Adipocyte (in vitro differentiated cells): Measurements from ENCODE around the gene ZFYVE28.

ENCODE experiments used
- DNase-seq: peaks from one replicate; pipeline ENCODE4 v3.0.0-alpha.2; 2015; ENCODE audit warnings: low read depth
- H3K27me3 ChIP-seq: replicated peaks from 2 replicates; pipeline ENCODE4 v1.7.0; 2013; ENCODE audit warnings: mild to moderate bottlenecking, low read length, moderate library complexity; ENCODE audit not compliant: control insufficient read depth, insufficient read depth
- H3K36me3 ChIP-seq: 2 replicates; pipeline ENCODE4 v1.7.0; 2013; ENCODE audit warnings: low read length, mild to moderate bottlenecking, moderate library complexity; ENCODE audit not compliant: control insufficient read depth, insufficient read depth, severe bottlenecking
- H3K4me1 ChIP-seq: 2 replicates; pipeline ENCODE4 v1.7.0; 2013; ENCODE audit warnings: mild to moderate bottlenecking, low read length, moderate library complexity; ENCODE audit not compliant: control insufficient read depth, insufficient read depth
- H3K4me3 ChIP-seq: 2 replicates; pipeline ENCODE4 v1.7.0; 2013; ENCODE audit warnings: mild to moderate bottlenecking, low read length, moderate library complexity
- H3K9ac ChIP-seq: 2 replicates; pipeline ENCODE4 v1.7.0; 2013; ENCODE audit warnings: mild to moderate bottlenecking, low read length, moderate library complexity
- H3K9me3 ChIP-seq: 2 replicates; pipeline ENCODE4 v1.7.0; 2013; ENCODE audit warnings: mild to moderate bottlenecking, low read length, moderate library complexity; ENCODE audit not compliant: control insufficient read depth

Gene ZFYVE28

DNA sequence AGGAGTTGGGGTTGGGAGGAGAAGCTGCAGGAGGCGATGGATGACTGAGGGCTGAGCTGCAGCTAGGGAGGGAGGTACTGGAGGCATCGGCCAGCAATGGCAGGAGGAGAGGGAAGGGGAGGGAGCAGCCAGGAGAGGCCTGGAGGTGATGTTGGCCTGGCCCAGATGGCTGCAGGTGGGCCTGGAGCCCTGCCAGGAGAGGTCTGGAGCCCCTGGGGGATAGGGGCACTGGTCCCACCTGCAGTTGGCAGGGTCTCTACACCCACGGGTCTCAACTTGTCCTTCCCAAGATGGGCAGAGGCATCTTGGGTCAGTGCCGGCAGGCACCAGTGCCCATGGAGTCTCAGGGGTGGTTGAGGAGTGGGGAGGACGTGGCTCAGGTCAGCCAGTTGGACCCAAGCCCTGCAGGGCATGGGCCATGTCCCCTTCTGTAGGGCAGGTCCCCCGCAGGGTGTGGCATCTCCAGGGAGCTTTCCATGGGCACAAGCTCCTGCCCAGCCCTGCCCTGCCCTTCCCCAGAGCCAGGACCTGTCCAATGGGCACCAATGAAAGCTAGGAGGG, 153.9 kb downstream of the ZFYVE28 start:
- Histone ChIP-seq H3K4me1 (peaks cover 28% of the 10 kb centered on the region), H3K36me3 (no peaks in the 10 kb centered on the region), H3K9ac (no peak overlapping the region), H3K27me3 (no peaks in the 10 kb centered on the region), H3K4me3 (no peak overlapping the region), H3K9me3 (no peaks in the 10 kb centered on the region)
- no peak for DNase-seq

DNA sequence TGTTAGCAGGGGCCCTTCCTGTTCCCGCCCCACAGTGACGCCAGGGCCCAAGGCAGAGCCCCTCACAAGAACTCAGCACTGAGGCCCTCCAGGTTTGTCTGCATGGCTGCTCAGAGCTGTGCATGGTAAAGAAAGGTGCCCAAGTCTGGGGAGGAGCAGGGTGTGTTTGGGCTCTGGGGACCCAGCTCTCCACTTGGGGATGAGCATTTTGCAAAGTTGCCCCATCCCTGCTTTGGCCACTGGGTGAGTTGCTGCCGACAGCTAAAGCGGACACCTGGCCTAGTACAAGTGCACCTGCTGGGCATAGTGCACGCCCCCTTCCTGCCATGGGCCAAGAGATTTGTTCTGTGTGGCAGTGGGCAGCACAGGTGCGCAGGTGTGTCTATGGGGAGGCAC, 154.5 kb downstream of the ZFYVE28 start:
- Histone ChIP-seq H3K9me3 (no peaks in the 10 kb centered on the region), H3K4me3 (no peak overlapping the region), H3K9ac (no peak overlapping the region), H3K27me3 (no peaks in the 10 kb centered on the region), H3K4me1 (peaks cover 35% of the 10 kb centered on the region), H3K36me3 (no peaks in the 10 kb centered on the region)
- no peak for DNase-seq

DNA sequence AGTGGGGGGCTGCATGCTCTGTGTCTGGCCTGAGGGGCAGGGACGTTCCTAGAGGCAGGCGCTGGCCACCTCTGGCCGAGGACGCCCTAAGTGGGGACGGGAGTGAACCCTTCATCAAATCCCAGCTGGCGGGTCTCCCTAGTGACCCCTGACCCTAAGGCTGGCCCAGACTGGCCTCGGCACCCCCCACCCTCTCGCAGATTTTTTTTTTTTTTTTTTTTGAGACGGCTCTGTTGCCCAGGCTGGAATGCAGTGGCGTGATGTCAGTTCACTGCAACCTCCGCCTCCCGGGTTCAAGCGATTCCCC, 155.5 kb downstream of the ZFYVE28 start:
- Histone ChIP-seq H3K36me3 (peaks cover 4% of the 10 kb centered on the region), H3K4me3 (peak overlapping the region; percentile 87), H3K9ac (peak overlapping the region; percentile 97), H3K4me1 (peaks cover 38% of the 10 kb centered on the region), H3K9me3 (no peaks in the 10 kb centered on the region), H3K27me3 (no peaks in the 10 kb centered on the region)
- DNase-seq = no peak

DNA sequence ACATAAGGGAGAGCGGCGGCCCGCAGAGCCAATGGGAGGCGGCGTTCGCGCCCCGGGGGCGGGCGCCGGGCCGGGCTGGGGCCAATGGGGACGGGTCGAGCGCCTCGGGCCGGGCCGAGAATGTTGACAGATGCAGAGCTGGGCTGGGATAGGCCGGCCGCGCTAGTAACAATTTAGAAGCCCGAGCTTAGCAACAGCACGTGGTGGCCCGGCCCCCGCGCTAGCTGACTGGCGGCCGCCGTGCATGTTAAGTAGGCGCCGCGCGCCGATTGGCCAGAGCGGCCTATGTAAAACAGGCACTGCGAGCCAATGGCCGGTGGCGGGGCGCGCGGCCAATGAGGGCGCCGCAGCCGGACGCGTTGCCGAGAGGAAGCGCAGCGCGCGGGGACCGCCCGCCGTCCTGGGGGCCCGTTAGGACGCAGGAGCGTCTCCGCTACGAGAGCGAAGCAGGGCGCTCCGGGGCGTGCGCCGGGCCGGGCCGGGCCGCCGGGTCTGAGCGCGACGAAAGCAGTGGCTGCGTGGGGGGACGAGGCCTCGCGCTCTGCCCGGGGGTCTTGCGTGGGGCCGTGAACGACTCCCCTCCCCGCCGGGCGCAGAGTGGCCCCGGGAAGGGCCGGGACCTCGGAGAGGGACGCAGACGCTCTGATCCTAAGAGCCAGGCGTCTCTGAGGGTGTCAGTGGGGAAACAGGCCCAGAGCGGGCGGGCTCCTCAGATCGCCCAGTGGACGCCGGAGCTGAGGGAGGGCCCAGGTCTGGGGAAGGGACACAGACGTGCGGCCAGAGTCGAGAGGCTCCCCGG, 156.1 kb downstream of the ZFYVE28 start:
- Histone ChIP-seq H3K36me3 (peaks cover 4% of the 10 kb centered on the region), H3K27me3 (no peaks in the 10 kb centered on the region), H3K4me3 (peak overlapping the region; percentile 87), H3K9ac (peak overlapping the region; percentile 97), H3K9me3 (no peaks in the 10 kb centered on the region), H3K4me1 (peaks cover 42% of the 10 kb centered on the region)
- peak; percentile 100 for DNase-seq

DNA sequence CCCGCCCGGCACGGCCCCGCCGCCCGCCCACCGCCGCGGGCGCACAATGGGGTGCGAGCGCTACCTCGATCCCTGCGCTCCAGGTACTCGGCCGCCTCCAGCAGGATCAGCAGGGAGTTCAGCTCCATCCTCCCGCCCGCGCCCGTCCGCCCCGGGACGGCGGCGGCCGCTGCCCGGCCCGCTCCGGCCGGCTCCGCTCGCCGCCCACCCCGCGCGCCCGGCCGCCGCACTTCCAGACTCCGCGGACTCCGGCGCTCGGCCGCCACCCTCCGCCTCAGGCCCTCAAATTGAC, 156.6 kb downstream of the ZFYVE28 start, which contains the start of gene MXD4:
Gene MXD4, minus strand, starts transcription at position 257 of the 292 bp plus-strand sequence. Its CDS starts 129 bp downstream, at position 128.
- DNase-seq = no peak
- Histone ChIP-seq H3K9me3 (no peaks in the 10 kb centered on the region), H3K4me3 (peak within 1 kb of the TSS; percentile 88), H3K36me3 (peaks cover 4% of the 10 kb centered on the region), H3K4me1 (peaks cover 47% of the 10 kb centered on the region), H3K27me3 (no peaks in the 10 kb centered on the region), H3K9ac (peak within 1 kb of the TSS; percentile 97)

DNA sequence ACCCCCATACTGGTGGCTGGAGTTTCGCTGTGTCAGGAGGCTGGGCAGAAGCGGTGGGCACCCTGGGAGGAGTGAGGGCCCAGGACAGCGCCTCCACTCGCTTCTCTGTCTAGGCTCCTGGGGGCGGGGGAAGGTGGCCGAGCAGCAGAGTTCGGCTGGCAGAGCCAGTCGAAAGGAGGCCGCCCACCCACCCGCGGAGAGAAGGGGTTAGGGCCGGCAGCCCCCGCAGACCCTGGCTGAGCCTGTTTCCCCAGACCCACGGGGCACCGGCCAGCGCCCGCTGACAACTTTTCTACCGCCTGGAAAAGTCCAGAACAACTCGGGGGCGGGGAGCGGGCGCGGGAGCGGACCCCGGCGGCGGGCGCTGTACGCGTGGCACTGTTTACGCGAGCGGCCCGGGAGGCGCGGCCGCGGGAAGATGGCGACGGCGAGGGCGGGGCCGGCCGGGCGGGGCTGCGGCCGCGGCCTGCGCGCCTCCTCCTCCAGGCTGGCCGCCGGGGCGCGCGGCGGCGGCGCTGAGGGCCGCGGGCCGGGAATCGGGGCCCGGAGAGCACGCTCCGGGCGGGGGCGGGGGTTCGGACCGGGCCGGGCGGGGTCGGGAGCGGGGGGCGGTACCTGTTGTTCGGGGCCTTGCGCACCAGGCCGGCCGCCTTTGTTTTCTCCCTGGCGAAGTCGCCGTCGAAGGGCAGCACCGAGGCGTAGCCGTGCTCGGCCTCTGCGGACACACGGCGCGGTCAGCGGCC, 157.2 kb downstream of the ZFYVE28 start:
- Histone ChIP-seq H3K9me3 (no peaks in the 10 kb centered on the region), H3K36me3 (peaks cover 4% of the 10 kb centered on the region), H3K4me1 (peaks cover 47% of the 10 kb centered on the region), H3K4me3 (peak overlapping the region; percentile 88), H3K9ac (peak overlapping the region; percentile 95), H3K27me3 (no peaks in the 10 kb centered on the region)
- peak; percentile 84 for DNase-seq

DNA sequence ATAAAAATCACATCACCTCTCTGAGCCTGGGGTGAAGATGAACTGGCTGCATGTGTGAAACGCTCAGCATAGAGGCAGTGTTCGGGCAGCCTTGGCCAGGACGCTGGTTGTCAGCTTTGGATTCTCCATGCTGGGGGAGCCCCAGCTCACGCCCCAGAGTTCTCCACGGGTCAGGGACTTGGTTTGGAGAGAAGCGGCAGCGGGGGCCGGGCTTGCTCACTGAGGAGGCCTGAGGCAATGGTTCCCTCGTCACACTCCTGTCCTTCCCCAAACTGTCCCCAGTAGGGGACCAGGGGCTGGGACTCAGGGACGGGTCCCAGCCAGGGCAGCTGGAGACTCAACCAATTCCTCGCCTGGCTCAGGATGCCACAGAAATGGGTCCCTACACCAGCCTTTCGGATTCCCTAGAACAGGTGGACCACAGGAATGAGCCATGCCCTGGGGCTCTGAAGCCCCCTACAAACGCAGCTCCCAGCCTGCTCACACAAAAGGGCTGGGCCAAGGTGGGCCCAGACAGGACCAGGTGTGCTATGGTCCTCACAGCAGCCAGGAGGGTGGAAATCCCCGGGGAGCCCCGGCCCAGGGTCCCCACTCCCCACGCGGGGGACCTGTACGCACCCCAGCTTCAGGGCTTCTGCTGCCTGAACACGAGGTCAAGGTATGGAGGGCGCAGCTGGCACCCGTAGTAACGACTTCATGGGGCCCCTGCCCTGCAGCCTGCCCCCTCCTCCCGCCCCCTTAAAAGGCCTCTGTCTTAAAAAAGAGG, 157.9 kb downstream of the ZFYVE28 start:
- Histone ChIP-seq H3K27me3 (no peaks in the 10 kb centered on the region), H3K4me3 (peak overlapping the region; percentile 88), H3K9ac (peak overlapping the region; percentile 95), H3K36me3 (peaks cover 4% of the 10 kb centered on the region), H3K9me3 (no peaks in the 10 kb centered on the region), H3K4me1 (peaks cover 48% of the 10 kb centered on the region)
- DNase-seq = peak; percentile 52

DNA sequence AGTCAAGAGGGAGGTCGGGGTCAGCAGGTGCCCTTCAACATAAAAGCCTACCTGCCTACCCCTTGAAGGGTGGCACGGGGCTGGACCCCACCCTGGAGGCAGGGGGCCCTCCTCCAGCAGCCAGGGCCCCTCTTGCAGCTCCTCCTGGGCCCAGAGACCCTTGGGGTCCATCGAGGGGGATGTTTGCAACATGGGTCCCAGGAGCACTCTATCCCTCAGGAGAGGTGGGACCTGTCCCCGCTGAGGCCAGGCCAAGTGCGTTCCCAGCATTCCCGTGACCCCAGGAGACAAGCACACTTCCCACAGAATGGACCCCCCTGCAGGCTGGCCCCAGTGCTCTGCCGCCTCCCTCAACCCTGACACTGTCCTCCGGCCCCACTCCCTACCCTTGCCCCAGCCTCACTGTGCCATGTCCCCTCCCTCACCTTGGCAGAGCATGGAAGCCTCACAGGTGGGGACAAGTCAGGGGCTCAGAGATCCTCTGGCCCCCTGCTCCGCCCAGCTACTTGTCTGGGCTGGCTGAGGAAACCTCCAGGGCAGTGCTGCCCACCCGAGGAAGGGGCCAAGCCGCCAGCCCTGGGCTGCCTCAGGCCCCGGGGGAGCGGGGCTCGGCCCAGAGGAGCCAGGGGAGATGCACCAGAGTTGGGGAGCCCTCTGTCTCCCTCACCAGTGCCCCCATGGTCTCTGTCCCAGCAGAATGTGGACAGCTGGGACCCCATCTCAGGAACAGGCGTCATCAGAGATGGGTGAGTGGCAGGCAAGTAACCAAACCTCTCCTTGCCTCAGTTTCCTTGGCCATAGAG, 158.7 kb downstream of the ZFYVE28 start:
- Histone ChIP-seq H3K9me3 (no peaks in the 10 kb centered on the region), H3K36me3 (peaks cover 10% of the 10 kb centered on the region), H3K27me3 (no peaks in the 10 kb centered on the region), H3K4me1 (peaks cover 47% of the 10 kb centered on the region), H3K4me3 (peak overlapping the region; percentile 88), H3K9ac (peak overlapping the region; percentile 95)
- DNase-seq = no peak

DNA sequence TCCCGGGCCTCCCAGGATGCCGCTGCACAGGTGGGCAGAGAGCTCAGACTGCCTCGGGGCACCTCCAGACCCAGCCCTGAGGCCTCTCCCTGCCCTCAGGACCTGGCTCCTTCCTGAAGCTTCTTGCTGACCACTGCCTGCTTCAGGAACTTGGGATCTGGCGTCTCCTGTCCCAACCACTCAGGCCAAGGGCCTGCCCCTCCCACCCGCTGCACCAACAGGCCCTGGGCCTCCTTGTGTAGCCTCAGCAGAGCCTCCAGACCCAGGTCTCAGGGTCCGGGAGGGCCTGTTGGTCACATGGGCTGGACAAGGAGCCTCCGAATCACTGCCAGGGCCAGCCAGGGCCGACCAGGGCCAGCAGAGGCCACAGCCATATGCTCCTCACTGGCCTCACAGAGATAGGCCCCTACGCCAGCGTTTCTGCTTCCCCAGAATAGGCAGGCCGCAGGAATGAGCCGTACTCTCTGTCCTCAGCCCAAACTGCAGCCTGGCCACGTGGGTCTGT, 159.4 kb downstream of the ZFYVE28 start:
- peak overlapping the region; percentile 88 for H3K4me3 ChIP-seq
- H3K36me3 ChIP-seq = peaks cover 16% of the 10 kb centered on the region
- peak overlapping the region; percentile 95 for H3K9ac ChIP-seq
- peaks cover 47% of the 10 kb centered on the region for H3K4me1 ChIP-seq
- H3K27me3 ChIP-seq = no peaks in the 10 kb centered on the region
- no peak for DNase-seq
- H3K9me3 ChIP-seq = no peaks in the 10 kb centered on the region

DNA sequence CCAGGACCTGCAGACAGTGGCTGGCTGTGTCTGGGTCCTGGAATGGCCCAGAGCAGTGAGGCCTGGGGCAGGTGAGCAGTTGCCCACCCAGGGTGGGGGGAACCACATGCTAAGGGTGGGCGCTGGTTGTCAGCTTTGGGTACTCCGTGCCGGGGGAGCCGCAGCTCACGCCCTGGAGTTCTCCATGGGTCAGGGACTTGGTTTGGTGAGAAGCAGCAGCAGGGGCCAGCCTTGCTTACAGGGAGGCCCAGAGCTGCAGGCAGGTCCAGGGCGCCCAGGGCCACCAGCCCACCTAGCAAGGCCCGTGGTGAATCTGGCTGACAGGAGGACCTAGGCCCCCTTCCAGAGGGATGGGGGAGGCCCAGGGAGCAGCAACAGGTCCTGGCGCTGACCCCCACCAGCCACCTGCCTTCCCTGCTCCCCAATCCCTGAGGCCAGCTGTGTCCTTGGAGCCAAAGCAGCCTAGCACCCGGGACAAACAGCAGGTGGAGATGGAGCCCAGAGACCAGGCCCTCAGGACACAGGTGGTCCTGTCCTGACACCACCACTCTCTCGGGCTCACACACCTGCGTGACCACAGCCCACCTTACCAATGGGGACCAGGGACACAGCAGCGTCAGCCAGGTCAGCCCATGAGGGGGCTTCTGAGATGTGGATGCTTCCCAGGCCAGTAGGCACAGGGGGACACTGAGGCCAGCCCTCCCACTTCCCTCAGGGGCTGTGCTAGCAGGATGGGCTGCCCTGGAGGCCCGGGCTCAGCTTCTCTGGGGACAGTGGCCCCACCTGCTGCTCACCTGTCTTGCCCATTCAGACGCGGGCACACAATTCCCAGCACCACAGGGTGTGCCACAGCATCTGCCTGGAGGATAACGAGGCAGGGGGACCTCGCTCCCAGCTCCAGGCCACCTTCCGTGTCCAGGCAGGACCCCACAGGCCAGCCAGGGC, 160.1 kb downstream of the ZFYVE28 start:
- Histone ChIP-seq H3K27me3 (no peaks in the 10 kb centered on the region), H3K4me1 (peaks cover 47% of the 10 kb centered on the region), H3K9ac (peak overlapping the region; percentile 95), H3K4me3 (no peak overlapping the region), H3K36me3 (peaks cover 23% of the 10 kb centered on the region), H3K9me3 (no peaks in the 10 kb centered on the region)
- no peak for DNase-seq
